Measurements from ENCODE around the gene ZNRF1. TPM values are rescaled to one million over a fixed set of nuclear protein-coding genes. Genes with fewer than 3 reads are reported as not detected.

The ZNRF1 gene
- total and polyA plus RNA-seq, 2 of the 8 experiments (the other 6 are each of a cell fraction or from before 2014, with no cell fraction given): 33.5 to 52.9 TPM

DNA sequence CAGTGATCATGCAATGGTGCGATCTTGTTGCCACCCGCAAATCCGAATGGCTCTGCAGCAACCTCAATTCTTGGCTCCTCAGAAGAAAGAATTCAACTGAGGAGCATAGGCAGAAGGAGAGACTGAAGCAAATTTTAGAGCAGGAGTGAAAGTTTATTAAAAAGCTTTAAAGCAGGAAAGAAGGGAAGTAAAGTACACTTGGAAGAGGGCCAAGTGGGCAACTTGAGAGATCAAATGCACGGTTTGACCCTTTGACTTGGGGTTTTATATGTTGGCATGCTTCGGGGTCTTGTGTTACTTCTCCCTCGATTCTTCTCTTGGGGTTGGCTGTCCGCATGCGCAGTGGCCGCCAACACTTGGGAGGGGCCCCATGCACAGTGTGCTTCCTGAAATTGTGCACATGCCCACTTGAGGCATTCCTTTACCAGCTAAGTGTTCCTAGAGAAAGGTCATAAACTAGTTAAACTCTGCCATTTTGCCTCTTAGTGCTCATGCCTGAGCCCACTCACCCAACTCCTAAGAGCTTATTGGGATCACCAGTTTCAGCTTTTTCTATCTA is 36.7 kb downstream of the ZNRF1 start:
- FAIRE-seq (no peak), DNase-seq (ENCODE audit: low read depth in 1 of 2, low spot score in 2 of 2) (no peak)
- Histone ChIP-seq H2AFZ (ENCODE audit: low read length) (no peak overlapping the region), H3K18ac (ENCODE audit: extremely low read depth, low read length) (no peak overlapping the region), H2AK5ac (ENCODE audit: low read depth, low read length) (no peak overlapping the region), H3K4ac (replicated peaks; ENCODE audit: insufficient read length, low read depth, low read length) (no peak overlapping the region), H4K8ac (ENCODE audit: extremely low read depth, insufficient read depth, low read length) (no peak overlapping the region), H3K27me3 (replicated peaks in 1 of 4; ENCODE audit: control insufficient read depth in 3 of 4, extremely low read depth in 1 of 4, insufficient read depth in 3 of 4, low read length in 3 of 4) (no peaks in the 10 kb centered on the region), H2BK5ac (ENCODE audit: low read depth, low read length) (no peak overlapping the region), H2BK12ac (ENCODE audit: low read depth, low read length) (no peak overlapping the region), H3K9ac (replicated peaks in 1 of 4; ENCODE audit: extremely low read depth in 1 of 4, low read depth in 3 of 4, low read length in 3 of 4) (no peak overlapping the region), H3K4me2 (ENCODE audit: insufficient read depth in 1 of 2, low read depth in 2 of 2, low read length in 2 of 2) (no peak overlapping the region), H3K23me2 (ENCODE audit: low read depth, low read length) (0 out of 2 replicates have a peak, but pooled peaks cover 1% of the 10 kb centered on the region), H2BK20ac (ENCODE audit: low read length) (no peak overlapping the region), H3K14ac (ENCODE audit: insufficient read length) (no peak overlapping the region), H4K91ac (replicated peaks; ENCODE audit: insufficient read length, low read length) (no peak overlapping the region), H2BK15ac (ENCODE audit: low read length) (no peak overlapping the region), H2BK120ac (replicated peaks; ENCODE audit: low read depth, low read length) (no peak overlapping the region), H4K5ac (ENCODE audit: insufficient read length, low read depth, low read length) (no peak overlapping the region), H3K27ac (ENCODE audit: low read depth, low read length) (no peak overlapping the region), H4K20me1 (replicated peaks in 1 of 2; ENCODE audit: control insufficient read depth in 1 of 2, insufficient read depth in 2 of 2, low read length in 2 of 2) (peaks cover 0 to 8% of the 10 kb centered on the region in 2 experiments), H3K79me2 (ENCODE audit: control insufficient read depth in 1 of 2, insufficient read depth in 2 of 2, low read length in 2 of 2) (peaks cover 4 to 89% of the 10 kb centered on the region in 2 experiments; a peak in 3 of 4 replicates), H3K23ac (ENCODE audit: insufficient read length) (no peak overlapping the region), H3K56ac (replicated peaks; ENCODE audit: insufficient read length, low read depth, low read length) (no peak overlapping the region), H3K9me3 (ENCODE audit: insufficient read depth in 2 of 2, low read depth in 1 of 2, low read length in 1 of 2) (0 out of 4 replicates have a peak, but pooled peaks cover 0 to 4% of the 10 kb centered on the region in 2 experiments), H3K36me3 (ENCODE audit: control insufficient read depth in 2 of 4, insufficient read depth in 4 of 4, low read length in 3 of 4) (peaks cover 0 to 3% (median 0%) of the 10 kb centered on the region in 4 experiments; a peak in 3 of 8 replicates), H3K4me1 (replicated peaks in 1 of 4; ENCODE audit: control insufficient read depth in 3 of 4, insufficient read depth in 4 of 4, low read length in 3 of 4) (no peaks in the 10 kb centered on the region), H3K4me3 (ENCODE audit: extremely low read depth in 1 of 4, insufficient read depth in 2 of 4, low read depth in 3 of 4, low read length in 4 of 4) (no peak overlapping the region), H3K79me1 (ENCODE audit: low read depth, low read length) (peaks cover 7% of the 10 kb centered on the region)
- TF ChIP-seq POLR2AphosphoS5 (IDR thresholded peaks at IDR 0.05; ENCODE audit: low read depth, low read length): no peak
- TF ChIP-seq ZNF274 (IDR thresholded peaks at IDR 0.05; ENCODE audit: borderline replicate concordance, extremely low read depth, low read length): no peak
- no peak for TF ChIP-seq EGR1 (IDR thresholded peaks at IDR 0.05; ENCODE audit: borderline replicate concordance, low read depth, low read length)
- TF ChIP-seq TCF12 (IDR thresholded peaks at IDR 0.05; ENCODE audit: low read depth, low read length): no peak
- TF ChIP-seq, protein P1, sequence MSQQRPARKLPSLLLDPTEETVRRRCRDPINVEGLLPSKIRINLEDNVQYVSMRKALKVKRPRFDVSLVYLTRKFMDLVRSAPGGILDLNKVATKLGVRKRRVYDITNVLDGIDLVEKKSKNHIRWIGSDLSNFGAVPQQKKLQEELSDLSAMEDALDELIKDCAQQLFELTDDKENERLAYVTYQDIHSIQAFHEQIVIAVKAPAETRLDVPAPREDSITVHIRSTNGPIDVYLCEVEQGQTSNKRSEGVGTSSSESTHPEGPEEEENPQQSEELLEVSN (IDR thresholded peaks at IDR 0.05): no peak
- TF ChIP-seq, protein P2, sequence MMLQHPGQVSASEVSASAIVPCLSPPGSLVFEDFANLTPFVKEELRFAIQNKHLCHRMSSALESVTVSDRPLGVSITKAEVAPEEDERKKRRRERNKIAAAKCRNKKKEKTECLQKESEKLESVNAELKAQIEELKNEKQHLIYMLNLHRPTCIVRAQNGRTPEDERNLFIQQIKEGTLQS (IDR thresholded peaks at IDR 0.05; ENCODE audit: insufficient read depth, low read depth, low read length): no peak
- TF ChIP-seq TBP (IDR thresholded peaks at IDR 0.05; ENCODE audit: low read depth, low read length): no peak
- TF ChIP-seq CHD2 (IDR thresholded peaks at IDR 0.05; ENCODE audit: low read length): no peak
- TF ChIP-seq CTBP2 (IDR thresholded peaks at IDR 0.05; ENCODE audit: borderline replicate concordance, insufficient read depth, insufficient read length, low read length): no peak
- TF ChIP-seq RNF2 (IDR thresholded peaks at IDR 0.05; ENCODE audit: borderline replicate concordance, low read depth, low read length, missing control alignments, poor library complexity, severe bottlenecking): no peak
- no peak for TF ChIP-seq GABPA (IDR thresholded peaks at IDR 0.05; ENCODE audit: borderline replicate concordance, insufficient read depth, low read length)
- WGBS, 2 experiments (ENCODE audit: extremely low coverage in 1 of 2, insufficient coverage in 1 of 2, insufficient read length in 1 of 2, insufficient replicate concordance in 2 of 2, low coverage in 1 of 2, low lambda C conversion rate in 2 of 2, missing lambda C conversion rate in 1 of 2): 97% methylated on average over 9 of the region's 9 CpGs; no CpG with 5 or more reads in 1 of the 2 experiments
- POLR2A ChIA-PET (ENCODE audit: partially characterized antibody): interaction anchor here (1.5 kb wide), 1 partner anchor 10 kb away, joined by 4 read pairs; no protein-coding TSS in a partner anchor
- CTCF ChIA-PET (ENCODE audit: partially characterized antibody): interaction anchor here (1.0 to 1.3 kb wide), 4 partner anchors 17 to 76 kb away, joined by 3 to 7 read pairs (median 5); no protein-coding TSS in a partner anchor

Data from H1 (cell line).